MCF 10A (cell line): ENCODE data around the gene TMEM181. TPM values are rescaled to one million over a fixed set of nuclear protein-coding genes. Genes with fewer than 3 reads are reported as not detected.
"Not testable (repeated sequence)": the region's sequence is repeated elsewhere in the genome, so short reads cannot be mapped to it uniquely, and the experiment has no call there.

Experiments
- BruUV-seq: library from RNA; stranded (reverse); fragments of 400-500 nt; replicated peaks from 2 replicates; lab custom pipeline; 2021; lab: Mats Ljungman, UMichigan
- CTCF ChIA-PET: fragments of 300-600 bp; sonication (Branson Sonifier 250); formaldehyde crosslinking; extraction: SDS; loops from one replicate; lab custom pipeline; 2021; ENCODE audit warnings: antibody characterized with exemption, inconsistent platforms; lab: Yijun Ruan, JAX
- POLR2A ChIA-PET: fragments of 300-600, 350-650 bp; sonication (Branson Sonifier 250); formaldehyde crosslinking; extraction: SDS; loops from one replicate; lab custom pipeline; 2020; ENCODE audit warnings: antibody characterized with exemption, inconsistent platforms; lab: Yijun Ruan, JAX
- DNase-seq: peaks from one replicate; pipeline ENCODE4 v3.0.0-alpha.2; 2018; ENCODE audit not compliant: unreplicated experiment
- H3K27ac Mint-ChIP-seq: one replicate; pipeline ENCODE4 v1.8.0; 2022; ENCODE audit warnings: mild to moderate bottlenecking, low read depth, mixed read lengths; ENCODE audit not compliant: unreplicated experiment
- H3K27me3 Mint-ChIP-seq: one replicate; pipeline ENCODE4 v1.8.0; 2022; ENCODE audit warnings: mixed read lengths; ENCODE audit not compliant: insufficient read depth, unreplicated experiment
- H3K36me3 Mint-ChIP-seq: one replicate; pipeline ENCODE4 v1.8.0; 2022; ENCODE audit warnings: mild to moderate bottlenecking, moderate library complexity, mixed read lengths; ENCODE audit not compliant: insufficient read depth, unreplicated experiment
- H3K4me1 Mint-ChIP-seq: one replicate; pipeline ENCODE4 v1.8.0; 2022; ENCODE audit warnings: mixed read lengths; ENCODE audit not compliant: insufficient read depth, unreplicated experiment
- H3K4me3 Mint-ChIP-seq: one replicate; pipeline ENCODE4 v1.8.0; 2022; ENCODE audit warnings: mild to moderate bottlenecking, moderate library complexity, mixed read lengths; ENCODE audit not compliant: unreplicated experiment
- H3K9me3 Mint-ChIP-seq: one replicate; pipeline ENCODE4 v1.8.0; 2022; ENCODE audit warnings: mixed read lengths; ENCODE audit not compliant: unreplicated experiment
- intact Hi-C: fragments of 100-400 bp; cut with micrococcal nuclease; formaldehyde crosslinking; loops from 2 replicates; pipeline ENCODE4 v1.14.1; 2022
- total RNA-seq: library from RNA; stranded (reverse); gene quantifications from 2 replicates; pipeline ENCODE4 v1.2.3, GENCODE V29; 2022
- TF ChIP-seq, protein P1 (sequence below): fragments of 200-600 bp; IDR thresholded peaks from one replicate; pipeline ENCODE4 v1.8.0; 2022; ENCODE audit warnings: antibody characterized with exemption, mild to moderate bottlenecking; ENCODE audit not compliant: unreplicated experiment

TMEM181 gene
- total RNA-seq, 1 experiment from 2014 or later: 25.3 TPM

- BruUV-seq: no TSS peak
Measured at GRCh38 chr6:158611541-158612370, 51.9 kb downstream of the TMEM181 start.

GRCh38 chr6:158614606-158615005, 54.7 kb downstream of the TMEM181 start:
- H3K4me3 Mint-ChIP-seq, BruUV-seq, H3K27me3 Mint-ChIP-seq, intact Hi-C loops, H3K4me1 Mint-ChIP-seq, H3K27ac Mint-ChIP-seq, POLR2A ChIA-PET, DNase-seq, H3K9me3 Mint-ChIP-seq, CTCF ChIA-PET: not testable (repeated sequence)
- H3K36me3 Mint-ChIP-seq: peaks cover 50% of the 10 kb centered on the region

More at GRCh38 chr6:158611541-158612370, 51.9 kb downstream of the TMEM181 start:
- Mint-ChIP-seq H3K9me3 (no peaks in the 10 kb centered on the region), H3K27me3 (no peaks in the 10 kb centered on the region), H3K27ac (peak overlapping the region; percentile 17), H3K36me3 (peaks cover 41% of the 10 kb centered on the region), H3K4me1 (no peaks in the 10 kb centered on the region), H3K4me3 (no peak overlapping the region)
- CTCF ChIA-PET: interaction anchor here (0.6 to 1.7 kb wide), 6 partner anchors 18 to 397 kb away, joined by 3 to 4 read pairs (median 3); no protein-coding TSS in a partner anchor
- TF ChIP-seq, protein P1, sequence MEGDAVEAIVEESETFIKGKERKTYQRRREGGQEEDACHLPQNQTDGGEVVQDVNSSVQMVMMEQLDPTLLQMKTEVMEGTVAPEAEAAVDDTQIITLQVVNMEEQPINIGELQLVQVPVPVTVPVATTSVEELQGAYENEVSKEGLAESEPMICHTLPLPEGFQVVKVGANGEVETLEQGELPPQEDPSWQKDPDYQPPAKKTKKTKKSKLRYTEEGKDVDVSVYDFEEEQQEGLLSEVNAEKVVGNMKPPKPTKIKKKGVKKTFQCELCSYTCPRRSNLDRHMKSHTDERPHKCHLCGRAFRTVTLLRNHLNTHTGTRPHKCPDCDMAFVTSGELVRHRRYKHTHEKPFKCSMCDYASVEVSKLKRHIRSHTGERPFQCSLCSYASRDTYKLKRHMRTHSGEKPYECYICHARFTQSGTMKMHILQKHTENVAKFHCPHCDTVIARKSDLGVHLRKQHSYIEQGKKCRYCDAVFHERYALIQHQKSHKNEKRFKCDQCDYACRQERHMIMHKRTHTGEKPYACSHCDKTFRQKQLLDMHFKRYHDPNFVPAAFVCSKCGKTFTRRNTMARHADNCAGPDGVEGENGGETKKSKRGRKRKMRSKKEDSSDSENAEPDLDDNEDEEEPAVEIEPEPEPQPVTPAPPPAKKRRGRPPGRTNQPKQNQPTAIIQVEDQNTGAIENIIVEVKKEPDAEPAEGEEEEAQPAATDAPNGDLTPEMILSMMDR: no peak
- DNase-seq: no peak
- intact Hi-C loops: no loop called here
- POLR2A ChIA-PET: interaction anchor here (0.6 to 1.3 kb wide), 3 partner anchors 9 to 347 kb away, joined by 3 to 4 read pairs (median 3); partner anchors contain the start of gene DYNLT1

GRCh38 chr6:158618289-158618688, 58.4 kb downstream of the TMEM181 start:
- H3K27me3 Mint-ChIP-seq, intact Hi-C loops, BruUV-seq, H3K4me3 Mint-ChIP-seq, H3K9me3 Mint-ChIP-seq, H3K27ac Mint-ChIP-seq, DNase-seq, H3K4me1 Mint-ChIP-seq: not testable (repeated sequence)
- H3K36me3 Mint-ChIP-seq: peaks cover 47% of the 10 kb centered on the region
- POLR2A ChIA-PET: interaction anchor here (1.1 to 1.7 kb wide), 2 partner anchors 26 to 240 kb away, joined by 4 to 5 read pairs; partner anchors contain the start of gene DYNLT1
- CTCF ChIA-PET: interaction anchor here (1.2 kb wide), 1 partner anchor 12 kb away, joined by 6 read pairs; no protein-coding TSS in a partner anchor

DNA sequence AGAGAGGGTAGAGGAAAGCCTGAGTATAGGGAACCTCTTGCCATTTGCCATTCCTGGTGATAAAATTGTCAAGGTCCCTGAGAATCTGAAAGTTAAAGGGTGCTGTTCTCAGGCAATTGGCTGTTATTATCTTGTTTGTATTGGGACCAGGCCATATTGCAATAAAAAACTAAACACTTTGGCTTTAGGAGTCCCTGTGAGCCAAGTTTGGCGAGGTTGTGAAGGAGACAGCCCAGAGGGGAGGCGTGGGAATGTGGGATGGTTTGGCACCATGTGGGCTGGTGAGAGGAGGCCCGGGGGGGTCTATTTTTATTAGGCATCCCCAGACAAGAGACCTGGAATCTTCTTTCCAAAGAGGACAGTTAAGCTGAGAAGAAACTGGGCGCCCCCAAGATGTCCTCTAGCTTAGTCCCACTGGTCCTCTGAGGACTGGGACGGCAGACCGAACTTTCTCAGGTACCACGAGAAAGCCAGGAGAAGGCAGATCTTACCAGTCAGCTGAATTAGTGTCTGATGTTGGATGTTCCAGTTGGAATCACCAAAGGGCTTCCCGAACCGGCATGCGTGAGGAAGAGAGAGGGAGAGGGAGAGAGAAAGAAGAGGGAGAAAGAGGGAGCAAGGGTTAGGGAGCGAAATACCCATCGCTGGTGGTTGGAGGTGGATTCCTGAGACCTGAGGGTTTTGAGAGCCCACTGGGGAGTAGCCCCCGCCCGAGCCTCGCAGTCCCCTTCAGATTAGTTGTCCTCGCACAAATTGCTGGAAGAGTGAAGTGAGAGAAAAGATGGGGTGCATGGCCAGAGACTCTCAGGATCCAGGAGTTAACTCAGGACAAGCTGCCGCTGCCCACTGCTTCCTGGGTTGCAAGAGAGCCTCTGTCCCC, 60.3 kb downstream of the TMEM181 start:
- Mint-ChIP-seq H3K27me3 (no peaks in the 10 kb centered on the region), H3K9me3 (no peaks in the 10 kb centered on the region), H3K4me1 (no peaks in the 10 kb centered on the region), H3K36me3 (peaks cover 50% of the 10 kb centered on the region), H3K4me3 (no peak overlapping the region), H3K27ac (no peak overlapping the region)
- CTCF ChIA-PET: interaction anchor here (0.6 to 1.7 kb wide), 3 partner anchors 28 to 149 kb away, joined by 3 to 4 read pairs (median 4); no protein-coding TSS in a partner anchor
- intact Hi-C loops: no loop called here
- POLR2A ChIA-PET: interaction anchor here (0.7 kb wide), 1 partner anchor 9 kb away, joined by 3 read pairs; no protein-coding TSS in a partner anchor
- DNase-seq: no peak
- no TSS peak for BruUV-seq
- TF ChIP-seq, protein P1: no peak
